T-helper 2 cell treated with Interferon-gamma antibody and Interleukin-4, amounts not matched to agents 5 μg/mL and 100 μg/mL, for 36 hours (primary cell): ENCODE results near the gene DCPS.
"Not testable (repeated sequence)": the region's sequence is repeated elsewhere in the genome, so short reads cannot be mapped to it uniquely, and the experiment has no call there.

ENCODE experiments used
- DNase-seq: peaks from one replicate; pipeline ENCODE4 v3.0.0; 2021; ENCODE audit warnings: low spot score
- H3K27ac Mint-ChIP-seq: one replicate; pipeline ENCODE4 v1.8.0; 2021; ENCODE audit warnings: mild to moderate bottlenecking, mixed read lengths
- H3K27me3 Mint-ChIP-seq: one replicate; pipeline ENCODE4 v1.8.0; 2021; ENCODE audit warnings: low read depth, mixed read lengths
- H3K36me3 Mint-ChIP-seq: one replicate; pipeline ENCODE4 v1.8.0; 2021; ENCODE audit warnings: low read depth, mixed read lengths
- H3K4me1 Mint-ChIP-seq: one replicate; pipeline ENCODE4 v1.8.0; 2021; ENCODE audit warnings: low read depth, mixed read lengths
- H3K4me3 Mint-ChIP-seq: one replicate; pipeline ENCODE4 v1.8.0; 2022; ENCODE audit warnings: mild to moderate bottlenecking, moderate library complexity, mixed read lengths
- H3K9me3 Mint-ChIP-seq: one replicate; pipeline ENCODE4 v1.8.0; 2021; ENCODE audit warnings: mixed read lengths

Gene DCPS

DNA sequence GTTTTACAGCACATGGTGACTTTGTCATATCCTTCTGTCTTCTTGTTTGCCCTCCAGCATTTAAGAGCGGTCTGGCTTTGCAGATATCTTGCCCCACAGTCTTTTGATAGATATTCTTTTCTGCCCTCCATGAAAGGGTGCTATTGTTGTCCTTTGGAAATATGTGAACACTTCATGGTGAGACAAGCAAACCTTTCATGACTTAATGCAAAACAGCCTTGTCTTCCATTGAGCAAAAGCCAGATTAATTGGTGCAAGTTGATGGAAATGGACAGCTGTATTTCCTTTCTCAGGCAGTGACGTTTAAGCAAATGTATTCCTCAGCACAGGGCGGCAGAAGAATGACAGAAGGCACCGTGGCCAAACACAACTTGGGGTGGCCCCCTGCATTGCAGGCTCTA, 4.4 kb downstream of the DCPS start:
- Mint-ChIP-seq H3K4me1 (peaks cover 30% of the 10 kb centered on the region), H3K27ac (no peak overlapping the region), H3K4me3 (no peak overlapping the region), H3K27me3 (no peaks in the 10 kb centered on the region), H3K36me3 (peaks cover 46% of the 10 kb centered on the region), H3K9me3 (no peaks in the 10 kb centered on the region)
- no peak for DNase-seq

DNA sequence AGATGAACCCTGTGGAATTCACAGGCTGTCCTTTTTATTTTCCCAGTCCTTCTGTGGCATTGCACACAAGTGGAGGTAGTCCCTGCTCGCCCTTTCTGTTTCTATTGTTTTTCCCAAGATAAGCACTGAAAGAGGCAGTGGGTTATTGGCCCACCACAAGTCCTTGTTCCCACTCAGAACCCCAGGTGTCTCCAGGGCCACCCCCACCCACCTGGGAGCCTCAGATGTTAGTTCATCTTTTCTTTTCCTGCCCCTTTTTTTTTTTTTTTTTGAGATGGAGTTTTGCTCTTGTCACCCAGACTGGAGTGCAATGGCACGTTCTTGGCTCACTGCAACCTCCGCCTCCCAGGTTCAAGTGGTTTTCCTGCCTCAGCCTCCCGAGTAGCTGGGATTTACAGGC, 4.9 kb downstream of the DCPS start:
- not testable (repeated sequence) for H3K27ac Mint-ChIP-seq, DNase-seq, H3K27me3 Mint-ChIP-seq, H3K4me3 Mint-ChIP-seq, H3K9me3 Mint-ChIP-seq
- Mint-ChIP-seq H3K36me3 (peaks cover 46% of the 10 kb centered on the region), H3K4me1 (peaks cover 27% of the 10 kb centered on the region)

DNA sequence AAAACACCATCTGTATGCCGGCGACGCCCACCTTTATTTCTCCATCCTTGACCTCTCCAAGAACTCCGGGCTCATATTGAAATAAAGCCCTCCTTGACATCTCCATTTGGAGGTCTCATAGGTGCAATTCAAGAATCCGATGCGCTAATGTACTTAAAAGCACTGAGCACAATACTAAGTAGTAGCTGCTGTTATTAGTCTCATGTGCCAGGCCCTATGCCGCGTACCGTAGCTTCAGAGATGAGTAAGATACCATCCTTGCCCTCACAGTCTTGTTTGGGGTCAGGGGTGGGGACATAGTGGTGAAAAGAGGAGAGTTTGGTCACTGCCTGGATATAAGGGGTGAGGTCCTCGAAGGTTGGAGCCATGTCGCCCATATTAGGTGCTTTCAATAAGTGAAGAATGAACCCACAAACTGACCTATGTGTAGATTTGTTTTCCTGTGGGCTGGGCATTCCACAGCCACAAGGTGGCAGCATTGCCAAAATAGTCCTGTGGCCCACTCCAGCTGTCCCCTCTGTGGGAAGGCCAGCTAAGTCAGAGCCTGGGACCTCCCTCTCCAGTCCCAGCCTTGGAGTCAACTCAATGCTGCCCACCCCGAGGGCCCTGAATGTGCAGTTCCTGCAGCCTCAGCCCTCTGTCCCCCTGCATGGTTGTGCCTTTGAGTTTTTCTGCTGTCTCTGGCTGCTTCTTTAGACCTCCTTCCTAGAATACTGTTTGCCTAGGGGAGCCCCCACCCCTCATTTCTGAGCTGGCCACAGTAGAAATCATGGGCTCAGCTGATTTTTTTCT, 6.5 kb downstream of the DCPS start:
- Mint-ChIP-seq H3K27me3 (no peaks in the 10 kb centered on the region), H3K27ac (peak overlapping the region; percentile 34), H3K9me3 (no peaks in the 10 kb centered on the region), H3K4me1 (peaks cover 24% of the 10 kb centered on the region), H3K36me3 (peaks cover 48% of the 10 kb centered on the region), H3K4me3 (no peak overlapping the region)
- peak; percentile 57 for DNase-seq

DNA sequence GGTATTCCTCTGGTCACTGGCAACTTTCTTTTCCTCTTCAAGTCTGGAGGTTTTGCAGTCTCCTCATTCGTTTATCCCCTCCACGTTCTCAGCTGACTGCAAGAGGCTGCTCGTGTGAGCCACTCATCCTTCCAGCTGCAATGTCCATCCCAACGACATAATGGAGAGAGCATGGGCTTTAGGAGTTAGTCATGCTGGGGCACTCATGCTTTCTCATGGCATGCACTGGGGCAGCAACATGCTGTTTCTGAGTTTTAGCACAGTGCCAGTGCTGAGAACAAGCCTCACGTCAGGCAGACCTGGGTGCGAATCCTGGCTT, 7.1 kb downstream of the DCPS start:
- H3K27ac Mint-ChIP-seq: no peak overlapping the region
- H3K36me3 Mint-ChIP-seq: peaks cover 47% of the 10 kb centered on the region
- H3K4me1 Mint-ChIP-seq: peaks cover 21% of the 10 kb centered on the region
- peaks cover under 1% of the 10 kb centered on the region for H3K9me3 Mint-ChIP-seq
- DNase-seq: no peak
- H3K27me3 Mint-ChIP-seq: no peaks in the 10 kb centered on the region
- no peak overlapping the region for H3K4me3 Mint-ChIP-seq

DNA sequence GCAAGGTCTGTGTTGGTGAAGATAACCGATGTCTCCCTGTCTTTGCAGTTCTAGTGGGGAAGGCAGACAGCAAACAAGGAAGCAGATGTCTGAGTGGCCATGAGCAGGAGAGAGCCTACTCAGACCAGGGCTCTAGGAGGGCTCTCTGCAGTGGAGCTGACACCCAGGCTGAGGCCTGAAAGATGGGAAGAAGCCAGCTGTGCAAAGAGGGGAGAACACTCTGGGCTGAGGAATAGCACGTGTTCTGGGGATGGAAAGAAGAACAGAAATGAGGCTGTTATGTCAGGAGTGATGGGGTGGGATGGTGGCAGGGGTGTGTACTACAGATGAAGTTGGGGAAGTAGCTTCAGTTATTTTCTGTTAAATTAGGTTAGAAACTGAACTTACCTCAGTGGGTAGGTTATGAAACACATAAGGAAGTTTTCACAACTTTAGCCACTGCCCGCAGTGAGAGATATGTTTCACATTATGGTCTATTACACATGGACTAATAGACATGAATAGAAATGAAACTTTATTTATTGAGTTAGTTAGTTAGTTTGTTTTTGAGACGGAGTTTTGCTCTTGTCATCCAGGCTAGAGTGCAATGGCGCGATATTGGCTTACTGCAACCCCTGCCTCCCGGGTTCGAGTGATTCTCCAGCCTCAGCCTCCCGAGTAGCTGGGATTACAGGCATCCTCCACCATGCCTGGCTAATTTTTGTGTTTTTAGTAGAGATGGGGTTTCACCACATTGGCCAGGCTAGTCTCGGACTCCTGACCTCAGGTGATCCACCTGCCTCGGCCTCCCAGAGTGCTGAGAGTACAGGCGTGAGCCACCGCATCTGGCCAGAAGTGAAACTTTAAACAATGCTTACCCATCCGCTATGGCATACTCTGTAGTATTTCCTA, 7.8 kb downstream of the DCPS start:
- no peak for DNase-seq
- peaks cover 6% of the 10 kb centered on the region for H3K9me3 Mint-ChIP-seq
- no peak overlapping the region for H3K27ac Mint-ChIP-seq
- H3K27me3 Mint-ChIP-seq: no peaks in the 10 kb centered on the region
- H3K4me1 Mint-ChIP-seq: peaks cover 21% of the 10 kb centered on the region
- no peak overlapping the region for H3K4me3 Mint-ChIP-seq
- H3K36me3 Mint-ChIP-seq: peaks cover 49% of the 10 kb centered on the region

DNA sequence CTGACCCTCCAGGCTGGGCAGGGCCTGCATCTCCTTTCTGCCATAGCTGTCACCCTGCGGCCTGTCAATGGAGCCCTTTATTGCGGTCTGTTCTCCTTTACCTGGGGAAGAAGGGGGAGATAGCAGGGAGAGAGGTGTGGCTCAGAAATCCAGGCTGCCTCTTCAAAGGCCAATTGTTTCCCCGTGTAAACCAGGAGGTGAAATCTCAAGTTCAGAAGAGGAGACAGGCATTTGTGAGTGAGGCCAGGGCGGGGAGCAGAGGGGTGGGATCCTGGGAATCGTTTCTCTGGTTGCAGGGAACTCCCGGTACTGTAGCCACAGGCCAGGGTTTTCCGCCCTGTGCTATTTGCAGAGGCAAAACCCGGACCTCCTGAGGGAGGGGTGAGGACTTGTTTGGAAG, 9.1 kb downstream of the DCPS start:
- H3K36me3 Mint-ChIP-seq: peaks cover 47% of the 10 kb centered on the region
- no peak for DNase-seq
- no peak overlapping the region for H3K27ac Mint-ChIP-seq
- H3K4me3 Mint-ChIP-seq: no peak overlapping the region
- peaks cover 25% of the 10 kb centered on the region for H3K4me1 Mint-ChIP-seq
- H3K9me3 Mint-ChIP-seq: peaks cover 6% of the 10 kb centered on the region
- H3K27me3 Mint-ChIP-seq: no peaks in the 10 kb centered on the region

DNA sequence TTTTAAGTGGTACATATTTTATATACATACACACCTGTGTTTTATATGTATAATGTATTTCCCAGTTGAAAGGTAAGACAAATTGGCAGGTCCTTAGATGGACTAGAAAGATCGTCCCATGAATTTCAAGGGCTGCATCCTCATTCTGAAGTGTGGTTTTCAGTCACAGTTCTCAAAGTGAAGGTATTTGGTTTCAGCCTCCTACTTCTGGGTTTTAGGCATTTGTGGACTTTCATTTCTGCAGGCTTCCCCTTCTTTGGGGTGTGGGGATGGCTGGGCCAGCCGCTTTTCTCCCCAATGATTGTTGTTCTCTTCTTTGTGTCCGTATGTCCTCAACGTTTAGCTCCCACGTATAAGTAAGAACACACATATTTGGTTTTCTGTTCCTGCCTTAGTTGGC, 10.0 kb downstream of the DCPS start:
- DNase-seq: no peak
- H3K27ac Mint-ChIP-seq: no peak overlapping the region
- peaks cover 47% of the 10 kb centered on the region for H3K36me3 Mint-ChIP-seq
- peaks cover 31% of the 10 kb centered on the region for H3K4me1 Mint-ChIP-seq
- no peaks in the 10 kb centered on the region for H3K27me3 Mint-ChIP-seq
- H3K4me3 Mint-ChIP-seq: no peak overlapping the region
- peaks cover 6% of the 10 kb centered on the region for H3K9me3 Mint-ChIP-seq

DNA sequence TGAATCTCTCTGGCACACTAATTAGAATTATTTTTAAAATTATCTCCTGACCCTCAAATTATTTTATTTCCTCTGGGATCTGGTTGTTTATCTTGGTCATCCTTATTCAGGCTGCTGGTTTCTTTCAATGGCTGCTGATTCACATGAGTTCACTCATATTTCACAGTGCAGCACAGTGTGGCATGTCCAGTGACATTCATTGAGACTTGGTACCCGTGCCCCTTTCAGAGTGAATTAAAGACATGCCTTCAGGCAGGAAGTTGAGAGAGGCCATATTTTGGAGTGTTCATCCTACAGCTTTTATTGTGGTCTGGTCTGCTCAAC, 13.5 kb downstream of the DCPS start:
- H3K27me3 Mint-ChIP-seq: no peaks in the 10 kb centered on the region
- peaks cover 35% of the 10 kb centered on the region for H3K4me1 Mint-ChIP-seq
- H3K9me3 Mint-ChIP-seq: peaks cover 6% of the 10 kb centered on the region
- DNase-seq: no peak
- peaks cover 41% of the 10 kb centered on the region for H3K36me3 Mint-ChIP-seq
- peak overlapping the region; percentile 82 for H3K27ac Mint-ChIP-seq
- H3K4me3 Mint-ChIP-seq: peak overlapping the region; percentile 64

DNA sequence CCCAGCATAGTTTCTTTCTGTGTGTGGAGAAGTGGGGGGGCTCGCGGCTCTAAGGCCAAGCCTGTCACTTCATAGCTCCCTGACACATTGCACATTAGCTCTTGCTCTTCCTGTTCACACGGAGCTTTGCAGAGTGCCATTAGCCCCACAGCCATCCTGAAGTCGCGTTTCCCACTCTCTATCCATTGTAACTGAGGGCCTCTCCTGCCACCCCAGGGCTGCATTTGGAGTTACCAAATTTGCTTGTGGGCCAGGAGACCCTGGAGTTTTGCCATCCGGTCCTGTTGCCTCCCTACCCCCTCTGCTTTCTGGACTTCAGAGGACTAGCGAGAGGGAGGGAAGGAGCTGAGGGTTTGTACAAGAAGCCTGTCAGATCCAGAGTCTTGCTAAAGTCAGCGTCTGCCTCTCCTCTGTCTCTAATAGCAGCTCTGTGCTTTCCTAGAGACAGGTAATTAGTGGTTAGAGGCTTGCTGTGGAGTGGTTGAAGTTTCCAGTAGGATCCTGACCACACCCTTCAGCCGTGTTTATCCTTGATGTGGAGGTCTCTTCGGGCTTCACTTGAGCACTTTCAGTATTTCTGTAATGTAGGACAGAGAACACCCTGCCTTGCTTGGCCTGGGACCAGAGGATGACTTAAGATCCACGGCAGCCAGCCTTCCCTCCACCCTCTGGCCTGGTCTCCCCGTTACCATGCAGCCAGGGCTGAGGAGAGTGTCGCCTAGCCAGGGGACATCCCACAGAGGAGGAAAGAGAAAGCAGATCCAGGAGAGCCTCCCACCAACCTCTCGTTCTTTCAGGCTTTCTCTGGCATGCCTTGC, 14.1 kb downstream of the DCPS start:
- Mint-ChIP-seq H3K27me3 (no peaks in the 10 kb centered on the region), H3K27ac (peak overlapping the region; percentile 82), H3K9me3 (peaks cover 6% of the 10 kb centered on the region), H3K4me3 (peak overlapping the region; percentile 64), H3K4me1 (peaks cover 35% of the 10 kb centered on the region), H3K36me3 (peaks cover 35% of the 10 kb centered on the region)
- DNase-seq: peak; percentile 12

DNA sequence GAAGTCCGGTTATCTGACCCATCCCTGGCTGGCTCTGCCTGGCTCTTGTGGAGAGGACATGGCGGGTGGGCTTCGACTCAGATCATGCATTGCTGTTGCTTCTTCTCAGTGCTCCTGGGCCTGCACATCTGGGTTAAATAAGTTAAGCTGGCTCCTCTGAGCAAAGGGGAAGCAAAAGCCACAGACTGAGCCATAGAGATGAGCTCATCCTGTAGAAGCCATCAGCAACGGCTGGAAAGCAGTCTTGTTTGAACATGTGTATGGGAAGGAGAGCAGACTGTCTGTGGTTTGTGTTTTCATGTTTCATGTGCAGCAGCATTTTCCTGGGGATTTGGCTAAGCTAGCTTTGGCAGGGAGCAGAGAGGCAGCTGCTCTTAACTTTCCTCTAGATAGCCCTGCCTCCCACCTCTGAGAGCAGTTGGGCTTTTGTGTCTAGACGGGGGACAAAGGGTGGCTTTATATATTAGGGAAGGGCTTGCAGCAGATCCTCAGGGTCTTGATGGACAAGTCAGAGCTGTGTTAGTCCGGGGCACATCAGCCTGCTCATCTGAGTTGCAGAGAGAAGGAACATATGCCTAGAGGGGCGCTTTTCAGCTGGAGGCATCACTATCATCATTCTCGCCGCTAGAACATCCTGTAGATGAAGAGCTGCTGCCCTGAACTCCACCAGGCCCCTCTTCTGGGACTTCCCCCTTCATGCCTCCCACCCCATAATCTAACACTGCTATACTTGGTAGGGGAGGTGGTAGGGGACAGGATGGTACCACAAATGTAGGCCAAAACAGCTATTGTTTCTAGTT, 14.9 kb downstream of the DCPS start:
- peak overlapping the region; percentile 64 for H3K4me3 Mint-ChIP-seq
- peak overlapping the region; percentile 82 for H3K27ac Mint-ChIP-seq
- peaks cover 35% of the 10 kb centered on the region for H3K4me1 Mint-ChIP-seq
- DNase-seq: peak; percentile 17
- peaks cover 31% of the 10 kb centered on the region for H3K36me3 Mint-ChIP-seq
- H3K9me3 Mint-ChIP-seq: peaks cover 6% of the 10 kb centered on the region
- H3K27me3 Mint-ChIP-seq: no peaks in the 10 kb centered on the region

DNA sequence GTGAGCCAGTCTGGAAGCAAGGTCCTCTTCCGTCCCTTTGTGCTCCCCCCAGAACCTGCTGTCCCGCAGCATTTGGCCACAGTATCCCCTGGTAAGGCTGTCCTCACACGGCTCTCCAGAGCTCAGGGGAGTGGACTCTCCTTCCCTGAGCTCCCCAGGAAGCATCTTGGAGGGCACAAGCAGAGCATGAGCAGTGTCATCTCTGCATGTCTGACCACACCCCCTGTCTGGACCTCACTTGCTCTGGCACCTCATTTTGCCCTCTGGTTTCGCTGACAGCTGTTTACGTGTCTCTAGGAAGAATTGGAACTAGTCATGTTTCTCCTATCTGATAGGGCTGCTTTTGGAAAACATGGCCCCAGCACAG, 15.5 kb downstream of the DCPS start:
- H3K36me3 Mint-ChIP-seq: peaks cover 26% of the 10 kb centered on the region
- peaks cover 6% of the 10 kb centered on the region for H3K9me3 Mint-ChIP-seq
- H3K27ac Mint-ChIP-seq: peak overlapping the region; percentile 82
- no peak overlapping the region for H3K4me3 Mint-ChIP-seq
- H3K4me1 Mint-ChIP-seq: peaks cover 35% of the 10 kb centered on the region
- no peaks in the 10 kb centered on the region for H3K27me3 Mint-ChIP-seq
- DNase-seq: no peak

DNA sequence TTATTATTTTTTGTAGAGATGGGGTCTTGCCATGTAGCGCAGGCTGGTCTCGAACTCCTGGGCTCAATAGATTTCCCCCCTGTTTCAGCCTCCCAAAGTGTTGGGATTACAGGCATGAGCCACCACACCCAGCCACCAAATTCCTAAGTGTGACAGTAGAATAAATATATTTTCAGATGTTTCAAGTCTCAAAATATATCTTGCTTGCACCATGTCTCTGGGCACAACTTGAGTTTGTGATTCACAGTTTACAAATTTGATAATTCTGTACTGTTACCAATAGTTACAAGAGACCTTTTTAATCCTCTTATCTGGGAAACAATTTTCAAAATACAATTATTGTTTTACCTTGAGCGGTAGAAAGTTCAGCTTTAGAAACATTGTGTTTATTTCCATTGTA, 19.1 kb downstream of the DCPS start:
- peaks cover 10% of the 10 kb centered on the region for H3K36me3 Mint-ChIP-seq

DNA sequence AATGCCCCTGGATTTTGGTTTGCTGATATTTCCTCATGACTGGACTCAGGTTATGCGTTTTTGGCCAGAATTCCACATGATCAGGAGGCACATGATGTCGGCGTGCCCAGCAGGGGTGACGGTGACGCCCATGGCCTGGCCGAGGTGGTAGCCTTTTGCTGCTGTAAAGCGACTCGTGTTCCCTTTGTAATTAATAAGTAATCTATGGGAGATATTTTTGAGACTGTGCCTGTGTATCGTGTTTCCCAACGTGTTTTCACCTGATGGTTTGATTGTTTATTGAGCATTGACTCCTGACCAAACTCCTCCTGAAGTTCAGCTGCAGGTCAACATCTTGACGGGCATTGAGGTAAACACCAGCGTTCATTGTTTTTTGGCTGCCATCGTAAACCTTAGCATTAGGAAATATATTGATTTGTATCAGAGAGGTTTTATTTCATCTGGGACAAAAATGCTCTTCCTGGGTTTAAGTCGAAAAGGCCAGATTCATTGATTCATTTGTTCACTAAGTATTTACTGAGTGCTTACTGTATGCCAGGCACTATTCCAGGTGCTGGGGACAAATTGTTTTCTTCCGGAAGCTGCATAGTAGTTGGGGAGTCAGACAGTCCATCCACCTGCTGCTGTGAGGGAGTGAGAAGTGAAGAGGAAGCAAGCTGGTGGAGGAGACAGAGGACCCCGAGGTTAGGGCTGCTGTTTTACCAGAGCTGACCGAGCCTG, 23.6 kb downstream of the DCPS start:
- Mint-ChIP-seq H3K36me3 (peaks cover 4% of the 10 kb centered on the region), H3K9me3 (no peaks in the 10 kb centered on the region), H3K27me3 (no peaks in the 10 kb centered on the region), H3K27ac (no peak overlapping the region), H3K4me1 (peaks cover 5% of the 10 kb centered on the region), H3K4me3 (no peak overlapping the region)
- DNase-seq: no peak

More for the DNA sequence above, 19.1 kb downstream of the DCPS start:
- no peak for DNase-seq
- Mint-ChIP-seq H3K27ac (no peak overlapping the region), H3K27me3 (no peaks in the 10 kb centered on the region), H3K4me1 (peaks cover 21% of the 10 kb centered on the region), H3K4me3 (no peak overlapping the region), H3K9me3 (no peaks in the 10 kb centered on the region)
